ENCODE results near the gene LIX1L. TPM values are rescaled to one million over a fixed set of nuclear protein-coding genes. Genes with fewer than 3 reads are reported as not detected.
A peak's percentile ranks its signal among the peaks of the same experiment; 100 is the strongest.

LIX1L gene
- total RNA-seq, 1 experiment from 2014 or later, result 12.4 TPM

- TF ChIP-seq ATF3 (IDR thresholded peaks at IDR 0.05), result no peak
- TF ChIP-seq EZH2 (IDR thresholded peaks at IDR 0.05), result no peak
- peak; percentile 80 for TF ChIP-seq EGR1 (IDR thresholded peaks at IDR 0.05; ENCODE audit: low read depth)
- TF ChIP-seq EZH2phosphoT487 (IDR thresholded peaks at IDR 0.05; ENCODE audit: borderline replicate concordance), result no peak
- peak; percentile 11; the same call in 1 of the 2 replicates for TF ChIP-seq FOSL1 (IDR thresholded peaks at IDR 0.05; ENCODE audit: low read depth)
- peak; percentile 16 to 62 (median 59); a peak in 5 of 6 replicates for TF ChIP-seq CTCF (IDR thresholded peaks at IDR 0.05 in 2 of 3, conservative IDR thresholded peaks at IDR 0.05 in 1 of 3; ENCODE audit: borderline replicate concordance in 1 of 3, insufficient read depth in 1 of 3, low read depth in 2 of 3, low read length in 2 of 3)
- 0 out of 2 replicates have a peak, but pooled peaks have one; percentile 3 for TF ChIP-seq RAD21 (IDR thresholded peaks at IDR 0.05; ENCODE audit: low read depth)
- TF ChIP-seq SIN3A (IDR thresholded peaks at IDR 0.05; ENCODE audit: low read depth), result peak; percentile 80
- TF ChIP-seq ZFX (IDR thresholded peaks at IDR 0.05), result 0 out of 2 replicates have a peak, but pooled peaks have one; percentile 22
- TF ChIP-seq CBX3 (IDR thresholded peaks at IDR 0.05; ENCODE audit: low read depth), result 0 out of 2 replicates have a peak, but pooled peaks have one; percentile 53
- peak; percentile 87 for TF ChIP-seq POLR2A (IDR thresholded peaks at IDR 0.05; ENCODE audit: borderline replicate concordance, extremely low read depth, insufficient read depth, insufficient read length)
- TF ChIP-seq YY1 (IDR thresholded peaks at IDR 0.05; ENCODE audit: extremely low read depth, insufficient replicate concordance, low read depth, low read length), result peak; percentile 97
- TF ChIP-seq POLR2AphosphoS5 (IDR thresholded peaks at IDR 0.05; ENCODE audit: low read depth, low read length), result peak; percentile 92
- TF ChIP-seq TCF7L2 (IDR thresholded peaks at IDR 0.05; ENCODE audit: borderline replicate concordance, extremely low read depth, insufficient read depth, insufficient read length), result peak; percentile 17
- TF ChIP-seq, protein P1, sequence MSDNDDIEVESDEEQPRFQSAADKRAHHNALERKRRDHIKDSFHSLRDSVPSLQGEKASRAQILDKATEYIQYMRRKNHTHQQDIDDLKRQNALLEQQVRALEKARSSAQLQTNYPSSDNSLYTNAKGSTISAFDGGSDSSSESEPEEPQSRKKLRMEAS (IDR thresholded peaks at IDR 0.05), result peak; percentile 78
- TF ChIP-seq ELF1 (IDR thresholded peaks at IDR 0.05; ENCODE audit: borderline replicate concordance, low read depth), result peak; percentile 86
Measured at GRCh38 chr1:145927063-145927886, 30.5 kb downstream of the LIX1L start, which contains the start of gene RBM8A (continued).

All from HCT116 (cell line).